Heart left ventricle (tissue), 13 donors: ENCODE results near the gene CTSE.

ENCODE experiments used
- CTCF ChIP-seq, 12 donors: fragments of 200-600 bp; sonication (generic) in 4 of 12; IDR thresholded peaks; one replicate each; pipeline versions ENCODE4 v1.5.0 to v1.8.0; 2018 to 2022; ENCODE audit warnings: antibody characterized with exemption in 12 of 12, mild to moderate bottlenecking in 5 of 12
- POLR2A ChIP-seq, 2 donors: fragments of 450-650 bp; IDR thresholded peaks; one replicate each; pipeline ENCODE4 v1.6.1; 2017; ENCODE audit warnings: antibody characterized with exemption in 2 of 2, mild to moderate bottlenecking in 2 of 2, moderate library complexity in 2 of 2
- donor health status: ischemic (EF 13 %, LVEDD 7.1; RV severe dilation, severe dysfunction).
- donor health status: DM: no; HTN: yes; CAD: no.
- donor health status: DM: no; HTN: no; CAD: no.
- donor health status: ischemic (EF 25% LVEDD 6.9; RV normal size, moderate dysfunction).
- donor health status: ischemic (EF 25% LVEDD 5.7; RV mildly dilated, moderate dysfunction).
- donor health status: ischemic (EF 35%, LVEDD 5.7; RV mildly dilated, moderate dysfunction).
- donor health status: nonischemic (EF 11% LVEDD 7.7; RV severe dilation, severe dysfunction).
- donor health status: DM: yes; HTN: yes; CAD: no.
- donor health status: PGD.
- donor health status: ischemic (EF 29% LVEDD 5.4; RV normal size, mild dysfunction).
- donor health status: nonischemic (EF 23%, LVEDD 6.1; RV moderate dilation, normal function).

- TF ChIP-seq CTCF (IDR thresholded peaks at IDR 0.05): no peak
- no peak for TF ChIP-seq POLR2A (IDR thresholded peaks at IDR 0.05)
Observed at GRCh38 chr1:205965036-205965884, 58.4 kb downstream of the CTSE start.
